Neural crest cell (in vitro differentiated cells): Measurements from ENCODE around the gene CHN2. TPM values are rescaled to one million over a fixed set of nuclear protein-coding genes. Genes with fewer than 3 reads are reported as not detected.

ENCODE experiments used
- DNase-seq: peaks from one replicate; pipeline ENCODE4 v3.0.0; 2021; ENCODE audit warnings: low read depth, mixed read lengths, low spot score
- H3K27ac Mint-ChIP-seq: one replicate; pipeline ENCODE4 v1.8.0; 2021; ENCODE audit warnings: mild to moderate bottlenecking, mixed read lengths; ENCODE audit not compliant: unreplicated experiment
- H3K27me3 Mint-ChIP-seq: 2 replicates; pipeline ENCODE4 v1.8.0; 2021; ENCODE audit warnings: low read depth, mild to moderate bottlenecking, mixed read lengths
- H3K36me3 Mint-ChIP-seq: 2 replicates; pipeline ENCODE4 v1.8.0; 2021; ENCODE audit warnings: low read depth, mild to moderate bottlenecking, mixed read lengths
- H3K4me1 Mint-ChIP-seq: 2 replicates; pipeline ENCODE4 v1.8.0; 2021; ENCODE audit warnings: mixed read lengths
- H3K4me3 Mint-ChIP-seq: one replicate; pipeline ENCODE4 v1.8.0; 2021; ENCODE audit warnings: mild to moderate bottlenecking, mixed read lengths
- H3K9me3 Mint-ChIP-seq: 2 replicates; pipeline ENCODE4 v1.8.0; 2021; ENCODE audit warnings: mixed read lengths
- CTCF ChIP-seq: fragments of 200-600 bp; sonication (generic); conservative IDR thresholded peaks from 2 replicates; pipeline ENCODE4 v1.5.0; 2021; ENCODE audit warnings: antibody characterized with exemption, mild to moderate bottlenecking
- total RNA-seq: library from RNA; stranded (reverse); gene quantifications from 2 replicates; pipeline ENCODE4 v1.2.1, GENCODE V29; 2021

The CHN2 gene
- total RNA-seq, 1 donor from 2014 or later: 15.4 TPM

DNA sequence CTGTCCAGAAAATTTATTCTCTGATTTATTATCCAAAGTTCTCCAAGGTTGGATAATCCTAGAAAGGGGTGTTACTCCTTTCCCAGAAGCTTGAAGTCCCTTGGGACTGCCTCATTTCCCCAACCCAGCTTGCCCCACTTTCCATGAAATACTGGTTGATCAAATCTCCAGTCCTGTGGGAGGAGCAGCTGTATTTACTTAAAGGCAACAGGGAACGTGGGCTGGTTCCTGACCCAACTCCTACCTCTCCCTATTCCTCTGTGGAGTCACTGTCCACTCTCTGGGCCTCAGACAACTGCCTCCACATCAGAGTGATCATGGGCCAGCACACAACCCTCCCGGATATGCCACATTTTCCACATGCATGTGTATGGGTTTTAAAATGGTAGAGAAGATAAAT is 202.8 kb downstream of the CHN2 start:
- no peak for TF ChIP-seq CTCF
- no peak overlapping the region for H3K4me3 Mint-ChIP-seq
- H3K27me3 Mint-ChIP-seq: no peaks in the 10 kb centered on the region
- no peaks in the 10 kb centered on the region for H3K4me1 Mint-ChIP-seq
- no peak for DNase-seq
- no peak overlapping the region for H3K27ac Mint-ChIP-seq
- no peaks in the 10 kb centered on the region for H3K36me3 Mint-ChIP-seq
- H3K9me3 Mint-ChIP-seq: no peaks in the 10 kb centered on the region

DNA sequence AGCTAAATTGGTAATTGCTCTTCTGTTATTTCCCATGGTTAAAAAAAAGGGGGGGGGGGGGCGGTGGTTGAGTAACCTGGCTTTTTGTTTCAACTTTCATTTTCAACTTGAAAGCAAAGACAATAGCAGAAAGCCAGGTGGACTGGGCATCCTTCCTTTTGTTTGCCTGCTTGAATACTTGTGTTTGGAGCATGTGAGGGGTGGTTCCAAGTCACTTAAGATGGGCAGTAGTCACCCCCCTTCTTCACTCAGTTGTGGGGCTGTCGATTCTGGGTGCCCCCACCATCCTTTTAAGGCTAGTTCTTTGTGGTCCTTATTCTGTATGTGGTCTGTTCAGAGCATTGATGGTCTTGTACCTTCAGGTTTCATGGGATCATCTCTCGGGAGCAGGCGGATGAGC is 203.4 kb downstream of the CHN2 start:
- Mint-ChIP-seq H3K9me3 (no peaks in the 10 kb centered on the region), H3K27ac (no peak overlapping the region), H3K4me1 (no peaks in the 10 kb centered on the region), H3K36me3 (no peaks in the 10 kb centered on the region), H3K4me3 (no peak overlapping the region), H3K27me3 (no peaks in the 10 kb centered on the region)
- no peak for TF ChIP-seq CTCF
- DNase-seq: no peak

GRCh38 chr7:29400437-29400836 is 205.9 kb downstream of the CHN2 start:
- Mint-ChIP-seq H3K27ac (no peak overlapping the region), H3K4me1 (no peaks in the 10 kb centered on the region)
- DNase-seq: no peak

DNA sequence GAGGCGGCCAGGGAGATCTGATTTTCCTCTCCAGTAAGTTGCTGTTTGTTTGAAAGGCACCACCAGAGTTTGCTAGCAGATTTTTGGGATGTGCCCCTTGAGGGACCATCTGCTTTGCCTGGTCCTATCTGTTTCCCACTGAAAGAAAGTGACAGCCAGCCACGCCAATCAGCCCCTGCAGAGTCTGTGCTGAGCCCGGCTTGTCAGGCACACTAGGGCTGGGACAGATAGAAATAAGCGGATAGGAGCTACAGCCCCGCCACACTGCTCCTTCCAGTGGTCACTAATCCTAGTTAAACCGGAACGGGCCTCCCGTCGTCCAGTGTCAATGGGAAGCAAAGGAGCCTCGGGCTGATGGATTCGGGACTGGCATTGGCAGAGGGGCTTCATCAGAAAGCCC is 207.2 kb downstream of the CHN2 start:
- TF ChIP-seq CTCF: no peak
- peaks cover under 1% of the 10 kb centered on the region for H3K4me1 Mint-ChIP-seq
- H3K27me3 Mint-ChIP-seq: no peaks in the 10 kb centered on the region
- H3K4me3 Mint-ChIP-seq: no peak overlapping the region
- H3K36me3 Mint-ChIP-seq: no peaks in the 10 kb centered on the region
- H3K27ac Mint-ChIP-seq: no peak overlapping the region
- no peak for DNase-seq
- H3K9me3 Mint-ChIP-seq: no peaks in the 10 kb centered on the region

More at GRCh38 chr7:29400437-29400836, 205.9 kb downstream of the CHN2 start:
- no peak for TF ChIP-seq CTCF
- Mint-ChIP-seq H3K9me3 (no peaks in the 10 kb centered on the region), H3K36me3 (no peaks in the 10 kb centered on the region), H3K4me3 (no peak overlapping the region), H3K27me3 (no peaks in the 10 kb centered on the region)

DNA sequence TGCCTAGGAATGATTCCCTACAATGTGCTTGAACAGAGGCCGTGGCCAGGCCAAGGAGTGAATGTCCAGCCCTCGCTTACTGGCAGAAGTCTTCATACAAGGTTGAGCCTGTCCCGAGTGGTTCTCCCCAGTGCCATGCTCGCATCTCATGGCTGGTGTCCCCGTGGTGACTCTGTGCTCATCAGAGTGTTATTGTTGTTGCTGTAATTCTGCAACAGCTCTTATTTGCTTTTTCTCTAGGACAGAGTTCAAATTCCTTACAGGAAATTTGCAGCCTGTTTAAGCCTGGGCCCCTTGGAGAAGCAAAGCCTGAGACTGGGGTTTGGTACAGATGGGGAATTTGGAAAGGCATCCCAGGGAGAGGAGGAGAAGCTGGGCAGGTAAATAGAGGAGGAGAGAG is 211.3 kb downstream of the CHN2 start:
- Mint-ChIP-seq H3K36me3 (no peaks in the 10 kb centered on the region), H3K9me3 (no peaks in the 10 kb centered on the region), H3K27me3 (no peaks in the 10 kb centered on the region), H3K4me3 (no peak overlapping the region), H3K27ac (no peak overlapping the region), H3K4me1 (peaks cover 13% of the 10 kb centered on the region)
- no peak for TF ChIP-seq CTCF
- no peak for DNase-seq

- DNase-seq: no peak
- Mint-ChIP-seq H3K27ac (no peak overlapping the region), H3K36me3 (no peaks in the 10 kb centered on the region), H3K4me1 (peaks cover 13% of the 10 kb centered on the region), H3K27me3 (no peaks in the 10 kb centered on the region), H3K9me3 (no peaks in the 10 kb centered on the region), H3K4me3 (no peak overlapping the region)
- no peak for TF ChIP-seq CTCF
Measured at GRCh38 chr7:29406366-29406765, 211.8 kb downstream of the CHN2 start.
